ENCODE results near the gene PXMP4.

GRCh38 chr20:33730946-33731692, 11.0 kb upstream of the PXMP4 start:
- TF ChIP-seq CTCF (IDR thresholded peaks at IDR 0.05) (no peak), REST (IDR thresholded peaks at IDR 0.05; ENCODE audit: insufficient read depth in 1 of 2, low read depth in 2 of 2, low read length in 1 of 2) (no peak), SIN3A (IDR thresholded peaks at IDR 0.05; ENCODE audit: borderline replicate concordance, insufficient read depth, low read depth, low read length) (no peak), POLR2AphosphoS5 (IDR thresholded peaks at IDR 0.05; ENCODE audit: low read depth, low read length) (no peak), TCF7L2 (IDR thresholded peaks at IDR 0.05; ENCODE audit: low read depth, low read length) (no peak)
